Stimulated activated CD8-positive, alpha-beta memory T cell treated with anti-CD3 and anti-CD28 coated beads, Interleukin-2, amount 100 ng/mL, for 1 hour (primary cell): Measurements from ENCODE around the gene TRIP6.
"Not testable (repeated sequence)": the region's sequence is repeated elsewhere in the genome, so short reads cannot be mapped to it uniquely, and the experiment has no call there.

Experiments
- DNase-seq, 2 donors: peaks; one replicate each; pipeline ENCODE4 v3.0.0-alpha.2; 2020; ENCODE audit warnings: low read depth in 2 of 2

TRIP6 gene

GRCh38 chr7:100914208-100914878 lies 47.2 kb downstream of the TRIP6 start:
- DNase-seq, result no peak

- DNase-seq, result no peak
These were observed 47.8 kb downstream of the TRIP6 start for GRCh38 chr7:100914879-100915447.

- DNase-seq, result not testable (repeated sequence)
These were observed 52.1 kb downstream of the TRIP6 start for GRCh38 chr7:100919335-100919734.

- not testable (repeated sequence) for DNase-seq
These were observed 52.7 kb downstream of the TRIP6 start for GRCh38 chr7:100919779-100920437.

GRCh38 chr7:100921039-100921438 lies 53.9 kb downstream of the TRIP6 start:
- DNase-seq, result no peak
